H9 (cell line): ENCODE data around the gene CCDC192. TPM values are rescaled to one million over a fixed set of nuclear protein-coding genes. Genes with fewer than 3 reads are reported as not detected.

Experiments used
- DNase-seq: peaks from one replicate; pipeline ENCODE4 v3.0.0-alpha.2; 2017
- H2AFZ ChIP-seq: one replicate; pipeline ENCODE4 v1.6.1; 2013; ENCODE audit warnings: mild to moderate bottlenecking, low read length, control low read depth, moderate library complexity
- H2AK5ac ChIP-seq: 2 replicates; pipeline ENCODE4 v1.6.1; 2013; ENCODE audit warnings: low read length, control low read depth, mixed read lengths; ENCODE audit not compliant: insufficient read length
- H2BK120ac ChIP-seq: one replicate; pipeline ENCODE4 v1.6.1; 2013; ENCODE audit warnings: low read depth, mild to moderate bottlenecking, low read length, control low read depth, inconsistent platforms; ENCODE audit not compliant: poor library complexity, severe bottlenecking
- H2BK12ac ChIP-seq: 2 replicates; pipeline ENCODE4 v1.6.1; 2013; ENCODE audit warnings: low read length, control low read depth, mixed read lengths, low read depth; ENCODE audit not compliant: insufficient read length
- H2BK15ac ChIP-seq: 2 replicates; pipeline ENCODE4 v1.6.1; 2013; ENCODE audit warnings: low read depth, low read length, control low read depth
- H2BK20ac ChIP-seq: one replicate; pipeline ENCODE4 v1.6.1; 2013; ENCODE audit warnings: low read depth, mild to moderate bottlenecking, low read length, control low read depth, inconsistent platforms; ENCODE audit not compliant: poor library complexity, severe bottlenecking
- H2BK5ac ChIP-seq: 2 replicates; pipeline ENCODE4 v1.6.1; 2013; ENCODE audit warnings: low read length, control low read depth, mixed read lengths; ENCODE audit not compliant: insufficient read length
- H3K14ac ChIP-seq: 2 replicates; pipeline ENCODE4 v1.6.1; 2013; ENCODE audit warnings: low read length, control low read depth; ENCODE audit not compliant: insufficient read depth
- H3K18ac ChIP-seq: 2 replicates; pipeline ENCODE4 v1.6.1; 2013; ENCODE audit warnings: low read depth, mild to moderate bottlenecking, mixed read lengths, low read length, control low read depth; ENCODE audit not compliant: insufficient read length
- H3K23ac ChIP-seq: 2 replicates; pipeline ENCODE4 v1.6.1; 2013; ENCODE audit warnings: low read length, control low read depth, mixed read lengths, low read depth; ENCODE audit not compliant: insufficient read length
- H3K23me2 ChIP-seq: 2 replicates; pipeline ENCODE4 v1.6.1; 2013; ENCODE audit warnings: low read depth, mild to moderate bottlenecking, mixed read lengths, low read length, control low read depth; ENCODE audit not compliant: insufficient read length, poor library complexity, severe bottlenecking
- H3K27ac ChIP-seq: 2 replicates; pipeline ENCODE4 v1.5.1; 2013; ENCODE audit warnings: low read length, control low read depth, mixed read lengths, low read depth; ENCODE audit not compliant: insufficient read length
- H3K27me3 ChIP-seq: 2 replicates; pipeline ENCODE4 v1.6.1; 2013; ENCODE audit warnings: low read length, control low read depth, inconsistent platforms; ENCODE audit not compliant: insufficient read depth
- H3K4ac ChIP-seq: 2 replicates; pipeline ENCODE4 v1.6.1; 2013; ENCODE audit warnings: low read depth, mild to moderate bottlenecking, control low read depth, inconsistent platforms, low read length, moderate library complexity
- H3K4me1 ChIP-seq: 2 replicates; pipeline ENCODE4 v1.6.1; 2013; ENCODE audit warnings: low read length, control low read depth, inconsistent platforms; ENCODE audit not compliant: insufficient read depth
- H3K4me2 ChIP-seq: 2 replicates; pipeline ENCODE4 v1.6.1; 2013; ENCODE audit warnings: low read length, control low read depth, mixed read lengths; ENCODE audit not compliant: insufficient read length, insufficient read depth
- H3K56ac ChIP-seq: 2 replicates; pipeline ENCODE4 v1.6.1; 2013; ENCODE audit warnings: low read depth, mild to moderate bottlenecking, mixed read lengths, low read length, control low read depth; ENCODE audit not compliant: insufficient read length
- H3K79me1 ChIP-seq: 2 replicates; pipeline ENCODE4 v1.6.1; 2013; ENCODE audit warnings: low read depth, mild to moderate bottlenecking, moderate library complexity, low read length, control low read depth, inconsistent platforms; ENCODE audit not compliant: insufficient read depth, poor library complexity, severe bottlenecking
- H3K79me2 ChIP-seq: 2 replicates; pipeline ENCODE4 v1.6.1; 2013; ENCODE audit warnings: low read length, control low read depth, inconsistent platforms; ENCODE audit not compliant: insufficient read depth
- H3K9ac ChIP-seq: 2 replicates; pipeline ENCODE4 v1.6.1; 2013; ENCODE audit warnings: low read length, control low read depth, mixed read lengths; ENCODE audit not compliant: insufficient read length; ENCODE audit errors: extremely low read depth
- H3K9me3 ChIP-seq: one replicate; pipeline ENCODE4 v1.6.1; 2013; ENCODE audit warnings: low read depth, low read length, inconsistent platforms; ENCODE audit not compliant: control insufficient read depth
- H3T11ph ChIP-seq: one replicate; pipeline ENCODE4 v1.6.1; 2013; ENCODE audit warnings: mild to moderate bottlenecking, low read length, control low read depth, inconsistent platforms
- H4K20me1 ChIP-seq: one replicate; pipeline ENCODE4 v1.6.1; 2013; ENCODE audit not compliant: control insufficient read depth, insufficient read length, insufficient read depth
- H4K5ac ChIP-seq: 2 replicates; pipeline ENCODE4 v1.6.1; 2013; ENCODE audit warnings: low read depth, mild to moderate bottlenecking, mixed read lengths, low read length, control low read depth; ENCODE audit not compliant: insufficient read length
- H4K8ac ChIP-seq: replicated peaks from 2 replicates; pipeline ENCODE4 v1.6.1; 2013; ENCODE audit warnings: low read length, control low read depth, mixed read lengths, low read depth; ENCODE audit not compliant: insufficient read length
- H4K91ac ChIP-seq: 2 replicates; pipeline ENCODE4 v1.6.1; 2013; ENCODE audit warnings: low read depth, mild to moderate bottlenecking, moderate library complexity, mixed read lengths, low read length, control low read depth; ENCODE audit not compliant: insufficient read length
- H3K27ac Mint-ChIP-seq, 3 experiments: 2 replicates in 2 of 3; 3 replicates in 1 of 3; pipeline ENCODE4 v1.8.0; 2020 to 2021; ENCODE audit warnings: mixed read lengths in 3 of 3, mild to moderate bottlenecking in 1 of 3, moderate library complexity in 1 of 3
- H3K27me3 Mint-ChIP-seq: 2 replicates; pipeline ENCODE4 v1.8.0; 2021; ENCODE audit warnings: low read depth, mild to moderate bottlenecking, moderate library complexity, mixed read lengths
- H3K36me3 Mint-ChIP-seq, 3 experiments: 2 replicates in 2 of 3; 3 replicates in 1 of 3; pipeline ENCODE4 v1.8.0; 2020 to 2021; ENCODE audit warnings: low read depth in 3 of 3, mixed read lengths in 3 of 3; ENCODE audit not compliant: insufficient read depth in 1 of 3
- H3K4me1 Mint-ChIP-seq, 2 experiments: 2 replicates each; pipeline ENCODE4 v1.8.0; 2020; ENCODE audit warnings: mixed read lengths in 2 of 2
- H3K4me3 Mint-ChIP-seq, 2 experiments: 2 replicates in 1 of 2; 3 replicates in 1 of 2; pipeline ENCODE4 v1.8.0; 2020 to 2021; ENCODE audit warnings: mild to moderate bottlenecking in 2 of 2, mixed read lengths in 2 of 2, moderate library complexity in 1 of 2
- H3K9me3 Mint-ChIP-seq, 2 experiments: 2 replicates in 1 of 2; 3 replicates in 1 of 2; pipeline ENCODE4 v1.8.0; 2020; ENCODE audit warnings: mild to moderate bottlenecking in 2 of 2, mixed read lengths in 2 of 2, moderate library complexity in 1 of 2
- CTCF ChIP-seq: fragments of 200-600 bp; sonication (generic); conservative IDR thresholded peaks from 3 replicates; pipeline ENCODE4 v1.8.0; 2021; ENCODE audit warnings: antibody characterized with exemption, mild to moderate bottlenecking
- total RNA-seq: library from RNA; stranded (reverse); gene quantifications from 2 replicates; pipeline ENCODE4 v1.2.1, GENCODE V29; 2021

CCDC192 gene
- total RNA-seq, 1 experiment from 2014 or later: not detected

- H3K9ac ChIP-seq: no peak overlapping the region
- no peak overlapping the region for H2BK15ac ChIP-seq
- no peaks in the 10 kb centered on the region for H3K9me3 ChIP-seq
- no peak overlapping the region for H2AK5ac ChIP-seq
- H3K23me2 ChIP-seq: no peaks in the 10 kb centered on the region
- H3K4me1 ChIP-seq: no peaks in the 10 kb centered on the region
- no peak overlapping the region for H2BK120ac ChIP-seq
- no peak overlapping the region for H4K5ac ChIP-seq
- H4K91ac ChIP-seq: no peak overlapping the region
- no peaks in the 10 kb centered on the region for H3K79me1 ChIP-seq
- Mint-ChIP-seq H3K27ac (no peak overlapping the region; a peak in 1 of 7 replicates), H3K9me3 (no peaks in the 10 kb centered on the region), H3K27me3 (peaks cover 2% of the 10 kb centered on the region; the same call in 1 of the 2 replicates), H3K36me3 (no peaks in the 10 kb centered on the region), H3K4me3 (no peak overlapping the region), H3K4me1 (peaks cover 7 to 10% of the 10 kb centered on the region in 2 experiments)
- H3K23ac ChIP-seq: no peak overlapping the region
- no peaks in the 10 kb centered on the region for H3K27me3 ChIP-seq
- H2BK5ac ChIP-seq: no peak overlapping the region
- H3K4me2 ChIP-seq: no peak overlapping the region
- no peak overlapping the region for H3K27ac ChIP-seq
- TF ChIP-seq CTCF: no peak
- H4K20me1 ChIP-seq: no peaks in the 10 kb centered on the region
- H3K14ac ChIP-seq: no peak overlapping the region
- H2BK20ac ChIP-seq: no peak overlapping the region
- no peak overlapping the region for H3K56ac ChIP-seq
- DNase-seq: no peak
- no peak overlapping the region for H2AFZ ChIP-seq
- H4K8ac ChIP-seq: no peak overlapping the region
- H3K79me2 ChIP-seq: no peaks in the 10 kb centered on the region
- H2BK12ac ChIP-seq: no peak overlapping the region
- H3T11ph ChIP-seq: no peak overlapping the region
- H3K18ac ChIP-seq: no peak overlapping the region
- H3K4ac ChIP-seq: no peak overlapping the region
Observed at GRCh38 chr5:127758766-127759283, 55.6 kb downstream of the CCDC192 start.
